ENCODE results near the gene LCORL. TPM values are rescaled to one million over a fixed set of nuclear protein-coding genes. Genes with fewer than 3 reads are reported as not detected.

The LCORL gene
- total and polyA plus RNA-seq, 2 of the 4 experiments (the other 2 are of a cell fraction): 2.1 to 5.0 TPM

GRCh38 chr4:17889692-17890091 is 131.9 kb downstream of the LCORL start:
- H3K14ac ChIP-seq (replicated peaks; ENCODE audit: low read depth, low read length): no peak overlapping the region
- no peak overlapping the region for H3K4me3 ChIP-seq (ENCODE audit: insufficient read depth, low read depth, low read length)
- H3K27ac ChIP-seq (ENCODE audit: insufficient read depth, low read length): no peak overlapping the region
- H2BK5ac ChIP-seq (ENCODE audit: low read depth, low read length, poor library complexity, severe bottlenecking): no peak overlapping the region
- no peaks in the 10 kb centered on the region for H3K27me3 ChIP-seq (ENCODE audit: control insufficient read depth, insufficient read depth, low read length)
- H2BK120ac ChIP-seq (ENCODE audit: low read depth, low read length): no peak overlapping the region
- H2AK9ac ChIP-seq (replicated peaks; ENCODE audit: low read depth, low read length, poor library complexity): no peak overlapping the region
- H4K5ac ChIP-seq (ENCODE audit: low read depth, low read length): no peak overlapping the region
- H3K9me3 ChIP-seq (ENCODE audit: control insufficient read depth, insufficient read depth, low read length): no peaks in the 10 kb centered on the region
- no peak for DNase-seq
- no peak overlapping the region for H3K18ac ChIP-seq (ENCODE audit: low read depth, low read length)
- H2AK5ac ChIP-seq (ENCODE audit: low read depth, low read length): no peak overlapping the region
- BruUV-seq (replicated peaks): no TSS peak
- H3K4me1 ChIP-seq (ENCODE audit: control insufficient read depth, insufficient read depth, low read length): peaks cover 1% of the 10 kb centered on the region; the same call in 1 of the 2 replicates
- no peak overlapping the region for H2BK15ac ChIP-seq (ENCODE audit: low read depth, low read length)
- POLR2A ChIA-PET (ENCODE audit: unreplicated experiment): no interaction called here
- no peak overlapping the region for H3K4me2 ChIP-seq (ENCODE audit: low read depth, low read length)
- WGBS, 2 experiments (ENCODE audit: extremely low coverage in 2 of 2, insufficient read length in 1 of 2): no CpG with 5 or more reads among the region's 1 CpG
- H2AFZ ChIP-seq (replicated peaks; ENCODE audit: low read length, poor library complexity): no peak overlapping the region
- no peaks in the 10 kb centered on the region; a peak in 1 of 4 replicates for H3K79me1 ChIP-seq (ENCODE audit: low read depth in 1 of 2, low read length in 2 of 2)
- no peak for ATAC-seq (ENCODE audit: low read depth)
- H3K9ac ChIP-seq (ENCODE audit: low read depth, low read length): no peak overlapping the region
- H3K23ac ChIP-seq (ENCODE audit: low read depth, low read length): no peak overlapping the region
- TF ChIP-seq MAFK (IDR thresholded peaks at IDR 0.05; ENCODE audit: low read depth, low read length): no peak
- no peak for TF ChIP-seq SMC3 (IDR thresholded peaks at IDR 0.05; ENCODE audit: low read depth, low read length)
- TF ChIP-seq CEBPB (IDR thresholded peaks at IDR 0.05; ENCODE audit: low read depth, low read length): 0 out of 2 replicates have a peak, but pooled peaks have one; percentile 11
- H4K91ac ChIP-seq (ENCODE audit: insufficient read depth, low read depth, low read length): no peak overlapping the region
- H4K20me1 ChIP-seq (ENCODE audit: insufficient read depth, low read length): no peaks in the 10 kb centered on the region
- peaks cover under 1% of the 10 kb centered on the region; the same call in 1 of the 2 replicates for H3K9me1 ChIP-seq (ENCODE audit: insufficient read depth, low read length)
- no peak overlapping the region for H3K4ac ChIP-seq (ENCODE audit: low read depth, low read length)
- 0 out of 2 replicates have a peak, but pooled peaks cover 1% of the 10 kb centered on the region for H3K36me3 ChIP-seq (ENCODE audit: control insufficient read depth, insufficient read depth, low read length)
- no peak overlapping the region for H2BK20ac ChIP-seq (ENCODE audit: low read depth, low read length)
- intact Hi-C loops (cut with micrococcal nuclease): no loop called here
- in situ Hi-C loops (cut with MboI; ENCODE audit: low sequenced_read_pairs): no loop called here
- dilution Hi-C loops (cut with HindIII; ENCODE audit: low sequenced_read_pairs, unreplicated experiment): no loop called here
- no peak overlapping the region for H3K56ac ChIP-seq (ENCODE audit: extremely low read depth, insufficient read depth, low read length)
- CTCF ChIA-PET: no interaction called here
- H4K8ac ChIP-seq (ENCODE audit: low read depth in 2 of 2, low read length in 2 of 2): no peak overlapping the region
